SU-DHL-6 (cell line): Measurements from ENCODE around the gene PRPF31.

Experiments used
- H2AFZ ChIP-seq: fragments of 200-600 bp; sonication (generic); 2 replicates; pipeline ENCODE4 v1.6.1; 2014; ENCODE audit warnings: low read depth, mild to moderate bottlenecking, moderate library complexity, mixed read lengths, antibody characterized with exemption, low read length; ENCODE audit not compliant: severe bottlenecking
- H3F3A ChIP-seq: fragments of 200-600 bp; shearing (Covaris generic); 2 replicates; pipeline ENCODE4 v1.6.0; 2016; ENCODE audit warnings: antibody characterized with exemption, mild to moderate bottlenecking; ENCODE audit not compliant: insufficient read depth
- H3K27ac ChIP-seq: fragments of 200-600 bp; sonication (generic); 2 replicates; pipeline ENCODE4 v1.5.1; 2016; ENCODE audit warnings: low read depth, mild to moderate bottlenecking, low read length, moderate library complexity, mixed read lengths
- H3K27me3 ChIP-seq: fragments of 200-600 bp; sonication (generic), shearing (Covaris generic); 2 replicates; pipeline ENCODE4 v1.6.0; 2014; ENCODE audit warnings: mild to moderate bottlenecking, low read length
- H3K36me3 ChIP-seq: fragments of 200-600 bp; sonication (generic); 2 replicates; pipeline ENCODE4 v1.6.1; 2014; ENCODE audit warnings: mild to moderate bottlenecking, low read length, mixed read lengths
- H3K4me2 ChIP-seq: fragments of 300-600, 200-600 bp; shearing (Covaris generic), sonication (generic); 2 replicates; pipeline ENCODE4 v1.6.0; 2014; ENCODE audit warnings: low read length, low read depth, mild to moderate bottlenecking; ENCODE audit not compliant: poor library complexity, severe bottlenecking
- H3K4me3 ChIP-seq: fragments of 200-600 bp; sonication (generic); 2 replicates; pipeline ENCODE4 v1.5.1; 2014; ENCODE audit warnings: antibody characterized with exemption, low read length, mild to moderate bottlenecking, mixed read lengths; ENCODE audit not compliant: insufficient read depth, poor library complexity, severe bottlenecking
- H3K79me2 ChIP-seq: fragments of 200-600 bp; sonication (generic); 2 replicates; pipeline ENCODE4 v1.6.1; 2014; ENCODE audit warnings: mild to moderate bottlenecking, low read length, moderate library complexity; ENCODE audit not compliant: insufficient read depth
- H3K9ac ChIP-seq: fragments of 200-600 bp; sonication (generic); 2 replicates; pipeline ENCODE4 v1.7.0; 2014; ENCODE audit warnings: mild to moderate bottlenecking, low read length
- H3K9me2 ChIP-seq: fragments of 200-600 bp; sonication (generic); replicated peaks from 2 replicates; pipeline ENCODE4 v1.6.1; 2014; ENCODE audit warnings: low read length; ENCODE audit not compliant: insufficient read depth
- H3K9me3 ChIP-seq: fragments of 200-600 bp; sonication (generic); 2 replicates; pipeline ENCODE4 v1.6.1; 2014; ENCODE audit warnings: low read length, mixed read lengths; ENCODE audit not compliant: insufficient read depth
- H4K20me1 ChIP-seq: fragments of 200-600 bp; sonication (generic); 2 replicates; pipeline ENCODE4 v1.6.1; 2014; ENCODE audit warnings: low read depth, mild to moderate bottlenecking, antibody characterized with exemption, low read length, moderate library complexity, mixed read lengths
- CTCF ChIP-seq: fragments of 200-600 bp; sonication (generic); IDR thresholded peaks from one replicate; pipeline ENCODE4 v1.5.1; 2017; ENCODE audit warnings: antibody characterized with exemption, mild to moderate bottlenecking, low read length, moderate library complexity; ENCODE audit not compliant: insufficient read depth, poor library complexity, severe bottlenecking
- EZH2phosphoT487 ChIP-seq: fragments of 200-600 bp; sonication (generic), shearing (Covaris generic); conservative IDR thresholded peaks from 2 replicates; pipeline ENCODE4 v1.6.1; 2018; ENCODE audit warnings: mild to moderate bottlenecking, antibody characterized with exemption, low read length, moderate library complexity, mixed read lengths

The PRPF31 gene

DNA sequence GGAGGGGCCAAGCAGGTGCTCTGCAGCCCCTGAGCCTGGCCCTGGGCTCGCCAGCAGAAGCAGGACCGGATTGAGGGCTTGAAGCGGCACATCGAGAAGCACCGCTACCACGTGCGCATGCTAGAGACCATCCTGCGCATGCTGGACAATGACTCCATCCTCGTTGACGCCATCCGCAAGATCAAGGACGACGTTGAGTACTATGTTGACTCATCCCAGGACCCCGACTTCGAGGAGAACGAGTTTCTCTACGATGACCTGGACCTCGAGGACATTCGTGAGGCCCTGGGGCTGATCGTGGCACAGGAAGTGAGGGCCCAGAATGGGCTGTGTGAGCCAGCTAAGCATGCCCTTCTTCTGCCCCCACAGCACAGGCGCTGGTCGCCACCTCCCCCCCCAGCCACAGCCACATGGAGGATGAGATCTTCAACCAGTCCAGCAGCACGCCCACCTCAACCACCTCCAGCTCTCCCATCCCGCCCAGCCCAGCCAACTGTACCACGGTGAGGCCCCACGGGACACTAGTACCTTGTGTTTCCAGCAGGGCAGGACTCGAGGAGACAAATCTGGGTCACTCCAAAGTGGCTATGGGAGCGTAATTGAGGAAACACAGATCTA lies 30.1 kb downstream of the PRPF31 start:
- H3K9me2 ChIP-seq: no peaks in the 10 kb centered on the region
- H3K36me3 ChIP-seq: peaks cover 3% of the 10 kb centered on the region; the same call in 1 of the 2 replicates
- H3K4me3 ChIP-seq: no peak overlapping the region
- no peaks in the 10 kb centered on the region for H3K27me3 ChIP-seq
- H3K27ac ChIP-seq: no peak overlapping the region
- H3K9ac ChIP-seq: no peak overlapping the region
- H3K9me3 ChIP-seq: no peaks in the 10 kb centered on the region
- TF ChIP-seq CTCF: no peak
- TF ChIP-seq EZH2phosphoT487: no peak
- no peaks in the 10 kb centered on the region; the same call in 1 of the 2 replicates for H4K20me1 ChIP-seq
- no peak overlapping the region for H3K4me2 ChIP-seq
- no peaks in the 10 kb centered on the region for H3F3A ChIP-seq
- H3K79me2 ChIP-seq: peaks cover 21% of the 10 kb centered on the region
- no peak overlapping the region for H2AFZ ChIP-seq

DNA sequence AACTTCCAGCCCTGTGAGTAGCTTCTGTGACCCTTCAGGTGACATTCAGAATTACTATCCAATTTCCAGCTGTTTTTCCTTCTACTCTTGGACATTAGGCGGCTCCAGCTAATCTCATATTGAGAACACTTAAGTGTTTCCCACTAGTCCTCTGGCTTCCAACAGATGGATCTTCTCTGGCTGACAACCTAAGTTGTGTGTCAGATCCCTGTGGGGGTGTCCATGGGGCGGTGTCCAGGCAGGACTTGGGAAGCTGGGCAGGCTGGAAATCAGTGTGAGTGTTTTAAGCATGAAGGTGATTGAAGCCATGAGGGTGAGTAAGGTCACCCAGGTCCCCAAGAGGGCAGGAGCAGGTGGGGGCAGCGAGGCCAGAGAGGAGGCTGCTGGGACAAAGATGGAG lies 32.1 kb downstream of the PRPF31 start:
- H3K4me2 ChIP-seq: no peak overlapping the region
- no peaks in the 10 kb centered on the region for H3K9me3 ChIP-seq
- H3K9ac ChIP-seq: no peak overlapping the region
- no peak overlapping the region for H3K4me3 ChIP-seq
- no peak for TF ChIP-seq CTCF
- no peak for TF ChIP-seq EZH2phosphoT487
- H3K36me3 ChIP-seq: peaks cover 3% of the 10 kb centered on the region; the same call in 1 of the 2 replicates
- H4K20me1 ChIP-seq: no peaks in the 10 kb centered on the region
- peaks cover under 1% of the 10 kb centered on the region; the same call in 1 of the 2 replicates for H3K79me2 ChIP-seq
- H3F3A ChIP-seq: no peaks in the 10 kb centered on the region
- H3K27me3 ChIP-seq: no peaks in the 10 kb centered on the region
- H3K9me2 ChIP-seq: no peaks in the 10 kb centered on the region
- H3K27ac ChIP-seq: no peak overlapping the region
- H2AFZ ChIP-seq: no peak overlapping the region

- Histone ChIP-seq H3K9ac (no peak overlapping the region), H3F3A (no peaks in the 10 kb centered on the region), H3K79me2 (no peaks in the 10 kb centered on the region), H3K9me2 (no peaks in the 10 kb centered on the region), H2AFZ (no peak overlapping the region), H3K27ac (no peak overlapping the region), H4K20me1 (no peaks in the 10 kb centered on the region), H3K27me3 (no peaks in the 10 kb centered on the region), H3K36me3 (peaks cover 3% of the 10 kb centered on the region; the same call in 1 of the 2 replicates), H3K9me3 (no peaks in the 10 kb centered on the region), H3K4me2 (no peak overlapping the region), H3K4me3 (no peak overlapping the region)
- TF ChIP-seq EZH2phosphoT487 (no peak), CTCF (no peak)
Measured at GRCh38 chr19:54148158-54148557, 32.6 kb downstream of the PRPF31 start.
